ENCODE data around the gene CALN1. TPM values are rescaled to one million over a fixed set of nuclear protein-coding genes. Genes with fewer than 3 reads are reported as not detected.

CALN1 gene
- total RNA-seq, 2 experiments from 2014 or later, result not detected

DNA sequence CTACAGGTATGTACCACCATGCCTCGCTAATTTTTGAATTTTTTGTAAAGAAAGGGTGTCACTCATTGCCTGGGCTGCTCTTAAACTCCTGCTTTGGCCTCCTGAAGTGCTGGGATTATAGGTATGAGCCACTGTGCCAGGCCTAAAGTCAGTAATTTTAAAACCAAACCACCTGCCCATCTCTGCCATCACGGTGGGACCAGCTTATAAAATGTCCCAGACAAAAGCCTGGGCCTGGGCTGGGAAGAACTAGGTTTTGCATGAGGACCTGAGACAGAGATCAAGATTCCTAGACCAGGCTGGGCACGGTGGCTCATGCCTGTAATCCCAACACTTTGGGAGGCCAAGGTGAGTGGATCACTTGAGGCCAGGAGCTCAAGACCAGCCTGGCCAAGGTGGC lies 395.6 kb downstream of the CALN1 start:
- POLR2A ChIA-PET, result no interaction called here
- CTCF ChIA-PET, result interaction anchor here (0.7 kb wide), 1 partner anchor 361 kb away, joined by 7 read pairs; no protein-coding TSS in a partner anchor

DNA sequence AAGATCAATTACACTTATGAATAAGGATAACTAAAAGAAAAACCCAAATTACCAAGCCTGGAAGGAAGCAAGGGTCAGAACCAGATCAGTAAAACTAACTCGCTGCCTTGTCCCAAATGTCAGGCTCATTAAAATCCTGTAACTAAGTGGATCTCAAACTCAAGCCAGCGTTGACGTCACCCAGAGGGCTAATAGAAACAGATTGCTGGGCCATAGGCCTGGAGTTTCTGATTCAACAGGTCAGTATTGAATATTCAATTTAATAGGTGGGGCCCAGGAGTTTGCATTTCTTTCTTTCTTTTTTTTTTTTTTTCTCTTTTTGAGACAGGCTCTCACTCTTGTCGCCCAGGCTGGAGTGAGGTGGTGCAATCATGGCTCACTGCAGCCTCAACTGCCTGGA lies 397.0 kb downstream of the CALN1 start:
- POLR2A ChIA-PET, result no interaction called here
- CTCF ChIA-PET, result no interaction called here

DNA sequence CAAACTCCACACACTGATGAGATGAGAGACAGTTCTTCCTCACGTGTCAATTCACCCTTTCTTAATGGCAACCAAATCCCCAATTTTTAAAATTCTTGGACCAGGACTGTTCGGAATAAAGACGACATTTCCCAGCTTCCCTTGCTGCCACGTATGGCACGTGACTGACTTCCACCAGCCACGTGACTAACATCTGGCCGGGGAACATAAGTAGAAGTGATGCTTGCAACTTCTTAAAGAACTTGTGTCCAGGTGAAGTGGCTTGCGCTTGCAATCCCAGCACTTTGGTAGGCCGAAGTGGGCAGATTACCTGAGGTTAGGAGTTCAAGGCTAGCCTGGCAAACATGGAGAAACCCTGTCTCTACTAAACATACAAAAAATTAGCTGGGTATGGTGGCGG lies 405.1 kb downstream of the CALN1 start:
- ChIA-PET POLR2A (no interaction called here), CTCF (no interaction called here)

DNA sequence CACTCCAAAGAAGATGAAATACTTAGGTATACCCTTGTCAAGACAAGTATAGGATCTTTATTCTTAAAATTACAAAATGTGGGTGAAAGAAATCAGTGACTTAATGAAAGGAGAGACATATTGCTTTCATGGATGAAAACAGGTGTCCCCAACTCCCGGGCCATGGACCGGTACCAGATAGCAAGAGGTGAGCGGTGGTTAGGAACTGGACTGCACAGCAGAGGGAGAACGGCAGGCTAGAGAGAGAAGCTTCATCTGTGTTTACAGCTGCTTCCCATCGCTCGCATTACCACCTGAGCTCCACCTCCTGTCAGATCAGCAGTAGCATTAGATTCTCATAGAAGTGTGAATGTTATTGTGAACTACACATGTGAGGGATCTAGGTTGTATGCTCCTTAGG lies 408.9 kb downstream of the CALN1 start:
- POLR2A ChIA-PET, result no interaction called here
- CTCF ChIA-PET, result no interaction called here

- CTCF ChIA-PET, result no interaction called here
- POLR2A ChIA-PET, result no interaction called here
Measured at GRCh38 chr7:71996141-71996540, 416.0 kb downstream of the CALN1 start.

- POLR2A ChIA-PET, result no interaction called here
Measured at GRCh38 chr7:71995111-71995510, 417.0 kb downstream of the CALN1 start.

DNA sequence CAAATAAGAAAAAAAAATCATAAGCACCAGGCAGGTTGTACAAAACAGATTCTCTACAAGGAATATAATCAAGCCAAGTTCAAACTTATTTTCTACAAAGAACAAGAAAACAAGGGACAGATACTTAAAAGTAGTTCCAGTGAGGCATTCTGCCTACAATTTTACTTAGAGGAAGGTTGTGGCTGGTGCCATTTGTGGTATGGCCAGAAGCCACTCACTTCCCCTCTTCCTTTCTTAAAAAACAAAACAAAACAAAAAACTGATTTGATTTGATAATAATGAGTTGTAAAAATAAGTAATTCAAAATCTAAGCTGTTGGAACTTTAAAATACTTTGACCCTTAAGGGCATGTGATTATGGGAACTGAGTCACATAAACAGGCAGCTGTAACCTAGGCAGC lies 420.6 kb downstream of the CALN1 start:
- POLR2A ChIA-PET, result no interaction called here
- CTCF ChIA-PET, result no interaction called here

More at GRCh38 chr7:71995111-71995510, 417.0 kb downstream of the CALN1 start:
- CTCF ChIA-PET, result no interaction called here

- ChIA-PET POLR2A (no interaction called here), CTCF (no interaction called here)
Measured at GRCh38 chr7:71990138-71990462, 422.0 kb downstream of the CALN1 start.

GRCh38 chr7:71988201-71988600 lies 423.9 kb downstream of the CALN1 start:
- ChIA-PET POLR2A (no interaction called here), CTCF (no interaction called here)

DNA sequence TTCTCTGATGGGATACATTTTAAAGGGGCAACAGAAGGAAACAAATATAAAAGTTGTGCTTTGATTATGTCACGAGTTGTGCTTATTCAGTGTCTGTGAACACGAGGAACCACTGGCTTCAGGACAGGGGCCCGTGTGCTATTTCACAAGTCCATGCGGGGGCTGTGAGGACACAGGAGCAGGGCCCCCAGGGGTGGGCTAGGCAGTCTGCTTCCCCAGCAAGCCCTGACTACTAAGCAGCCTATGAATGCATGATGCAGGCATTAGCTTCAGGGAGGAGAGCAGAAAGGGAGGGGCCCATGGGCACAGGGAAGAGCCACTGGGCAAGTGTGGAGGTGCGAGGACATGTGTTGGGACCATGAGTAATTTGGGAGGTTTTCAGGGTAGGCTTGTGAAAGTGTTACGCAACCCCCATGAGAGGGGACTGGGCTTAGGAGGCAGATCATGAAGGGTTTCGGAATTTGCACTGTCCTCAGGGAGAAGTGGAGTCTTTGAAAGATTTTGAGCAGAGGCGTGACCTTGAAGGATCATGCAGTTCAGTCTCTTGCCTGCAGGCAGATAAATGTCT lies 424.9 kb downstream of the CALN1 start:
- POLR2A ChIA-PET, result no interaction called here
- CTCF ChIA-PET, result no interaction called here

- ChIA-PET POLR2A (no interaction called here), CTCF (no interaction called here)
Measured at GRCh38 chr7:71984348-71984747, 427.8 kb downstream of the CALN1 start.

DNA sequence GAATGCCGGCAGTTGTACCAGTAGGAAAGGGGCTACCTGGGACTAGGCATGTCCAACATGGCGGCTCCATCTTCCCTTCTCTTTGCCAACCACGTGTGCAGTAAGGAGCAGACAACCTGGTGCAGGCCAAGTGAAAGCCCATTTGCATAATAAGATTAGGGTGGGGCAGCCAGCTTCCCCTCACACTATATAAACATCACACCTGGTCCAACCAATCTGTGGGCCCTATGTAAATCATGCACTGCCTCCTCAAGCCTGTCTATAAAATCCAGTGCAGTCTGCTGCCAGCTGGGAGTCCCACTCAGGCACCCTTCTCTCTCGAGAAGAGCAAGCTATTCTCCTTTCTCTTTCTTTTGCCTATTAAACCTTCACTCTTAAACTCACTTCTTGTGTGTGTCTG lies 429.3 kb downstream of the CALN1 start:
- ChIA-PET POLR2A (no interaction called here), CTCF (no interaction called here)

DNA sequence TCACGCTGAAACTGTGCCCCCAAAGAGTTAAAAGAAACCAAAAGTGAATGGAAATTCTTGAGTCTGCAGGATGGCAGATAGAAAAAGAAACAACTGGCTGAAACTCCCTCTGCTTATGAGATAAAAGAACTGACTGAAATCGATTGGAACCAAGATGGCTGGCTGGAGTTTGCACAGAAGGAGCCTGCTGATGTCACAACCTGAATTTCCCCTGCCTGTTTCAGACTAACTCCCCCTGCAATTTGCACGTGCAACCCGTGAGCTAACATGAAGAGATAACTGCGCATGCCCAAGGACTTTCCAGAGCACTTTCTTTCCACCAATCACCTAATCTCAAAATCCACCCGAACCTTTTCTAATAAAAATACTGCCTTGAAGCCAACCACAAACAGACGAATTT lies 435.5 kb downstream of the CALN1 start:
- ChIA-PET POLR2A (no interaction called here), CTCF (no interaction called here)

GRCh38 chr7:71974611-71975010 lies 437.5 kb downstream of the CALN1 start:
- POLR2A ChIA-PET, result no interaction called here

DNA sequence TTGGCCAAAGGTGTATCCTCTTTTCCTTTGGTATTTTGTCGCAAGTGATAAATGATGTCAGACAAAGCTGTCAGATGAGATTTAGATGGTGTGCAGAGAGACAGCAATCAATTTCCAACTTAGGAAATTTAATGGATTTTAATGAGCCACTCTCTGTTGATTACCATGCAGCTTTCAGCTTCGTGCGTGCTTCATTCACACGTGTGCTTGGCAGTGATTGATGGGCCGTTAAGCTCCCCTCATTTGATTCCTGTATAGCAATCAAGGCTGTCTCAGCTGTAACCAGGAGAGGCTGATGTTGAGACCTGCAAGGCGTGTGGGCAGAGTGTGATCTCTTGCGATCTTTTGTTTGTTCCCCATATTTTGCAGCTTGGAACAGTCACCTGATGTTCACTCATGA lies 439.6 kb downstream of the CALN1 start:
- POLR2A ChIA-PET, result no interaction called here
- CTCF ChIA-PET, result no interaction called here

More at GRCh38 chr7:71974611-71975010, 437.5 kb downstream of the CALN1 start:
- CTCF ChIA-PET, result no interaction called here

DNA sequence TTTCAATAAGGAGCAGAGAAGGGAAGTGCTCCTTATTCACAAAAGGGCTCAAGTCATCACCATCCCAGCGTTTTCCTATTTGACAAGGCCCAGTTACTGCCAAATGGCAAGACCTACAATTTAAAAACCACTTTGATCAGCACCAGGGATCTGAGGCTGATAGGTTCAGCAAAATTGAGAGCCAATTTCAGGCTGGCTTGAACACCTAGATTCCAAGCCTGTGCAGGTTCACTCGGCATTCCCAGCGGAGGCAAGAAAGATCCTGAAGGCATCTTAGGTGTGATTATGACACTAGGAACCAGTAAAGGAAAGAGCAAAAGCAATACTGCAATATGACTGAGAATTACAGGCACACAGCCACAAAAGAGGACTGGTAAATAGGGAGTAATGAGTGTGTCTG lies 441.4 kb downstream of the CALN1 start:
- CTCF ChIA-PET, result no interaction called here
- POLR2A ChIA-PET, result no interaction called here

GRCh38 chr7:71962636-71963035 lies 449.5 kb downstream of the CALN1 start:
- ChIA-PET CTCF (no interaction called here), POLR2A (no interaction called here)

GRCh38 chr7:71961283-71961682 lies 450.9 kb downstream of the CALN1 start:
- CTCF ChIA-PET, result no interaction called here
- POLR2A ChIA-PET, result no interaction called here

- ChIA-PET CTCF (no interaction called here), POLR2A (no interaction called here)
Measured at GRCh38 chr7:71942115-71942514, 470.0 kb downstream of the CALN1 start.

GRCh38 chr7:71937840-71938371 lies 474.2 kb downstream of the CALN1 start:
- ChIA-PET POLR2A (no interaction called here), CTCF (no interaction called here)

- POLR2A ChIA-PET, result no interaction called here
- CTCF ChIA-PET, result no interaction called here
Measured at GRCh38 chr7:71935674-71936073, 476.5 kb downstream of the CALN1 start.

GRCh38 chr7:71933426-71933825 lies 478.7 kb downstream of the CALN1 start:
- ChIA-PET CTCF (no interaction called here), POLR2A (no interaction called here)

GRCh38 chr7:71925663-71926062 lies 486.5 kb downstream of the CALN1 start:
- ChIA-PET POLR2A (no interaction called here), CTCF (no interaction called here)

All from activated CD8-positive, alpha-beta memory T cell treated with anti-CD3 and anti-CD28 coated beads for 36 hours (primary cell).